GM19193 (cell line): ENCODE results near the gene LLGL2.

Experiments used
- POLR2A ChIP-seq: IDR thresholded peaks from 4 replicates; pipeline ENCODE4 v1.6.1; 2011; ENCODE audit not compliant: insufficient read depth, insufficient read length; ENCODE audit errors: extremely low read depth

LLGL2 gene

DNA sequence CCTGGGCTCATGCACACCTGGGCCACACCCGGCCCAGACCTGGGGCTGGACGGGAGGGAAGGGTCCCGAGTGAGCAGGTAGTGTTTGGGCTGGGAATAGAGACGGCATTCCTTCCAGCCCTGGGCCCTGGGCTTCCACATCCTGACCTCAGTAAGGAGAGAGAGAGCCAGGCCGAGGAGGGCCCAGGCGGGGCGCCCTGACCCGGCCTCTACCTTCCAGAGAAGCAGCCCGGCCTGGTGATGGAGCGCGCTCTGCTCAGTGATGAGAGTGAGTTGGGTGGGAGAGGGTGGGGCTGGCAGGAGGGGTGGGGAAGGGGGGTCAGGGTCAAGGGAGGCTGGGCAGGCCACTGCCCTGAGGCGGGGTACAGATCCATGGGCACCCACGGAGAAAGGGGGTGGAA is 48.5 kb downstream of the LLGL2 start:
- no peak for TF ChIP-seq POLR2A

GRCh38 chr17:75574404-75575036 is 49.0 kb downstream of the LLGL2 start:
- TF ChIP-seq POLR2A, result no peak

GRCh38 chr17:75575197-75575596 is 49.7 kb downstream of the LLGL2 start:
- TF ChIP-seq POLR2A, result no peak

GRCh38 chr17:75575728-75576127 is 50.2 kb downstream of the LLGL2 start:
- no peak for TF ChIP-seq POLR2A

- no peak for TF ChIP-seq POLR2A
Observed at GRCh38 chr17:75576661-75577060, 51.2 kb downstream of the LLGL2 start.

GRCh38 chr17:75584849-75585175 is 59.3 kb downstream of the LLGL2 start:
- no peak for TF ChIP-seq POLR2A

DNA sequence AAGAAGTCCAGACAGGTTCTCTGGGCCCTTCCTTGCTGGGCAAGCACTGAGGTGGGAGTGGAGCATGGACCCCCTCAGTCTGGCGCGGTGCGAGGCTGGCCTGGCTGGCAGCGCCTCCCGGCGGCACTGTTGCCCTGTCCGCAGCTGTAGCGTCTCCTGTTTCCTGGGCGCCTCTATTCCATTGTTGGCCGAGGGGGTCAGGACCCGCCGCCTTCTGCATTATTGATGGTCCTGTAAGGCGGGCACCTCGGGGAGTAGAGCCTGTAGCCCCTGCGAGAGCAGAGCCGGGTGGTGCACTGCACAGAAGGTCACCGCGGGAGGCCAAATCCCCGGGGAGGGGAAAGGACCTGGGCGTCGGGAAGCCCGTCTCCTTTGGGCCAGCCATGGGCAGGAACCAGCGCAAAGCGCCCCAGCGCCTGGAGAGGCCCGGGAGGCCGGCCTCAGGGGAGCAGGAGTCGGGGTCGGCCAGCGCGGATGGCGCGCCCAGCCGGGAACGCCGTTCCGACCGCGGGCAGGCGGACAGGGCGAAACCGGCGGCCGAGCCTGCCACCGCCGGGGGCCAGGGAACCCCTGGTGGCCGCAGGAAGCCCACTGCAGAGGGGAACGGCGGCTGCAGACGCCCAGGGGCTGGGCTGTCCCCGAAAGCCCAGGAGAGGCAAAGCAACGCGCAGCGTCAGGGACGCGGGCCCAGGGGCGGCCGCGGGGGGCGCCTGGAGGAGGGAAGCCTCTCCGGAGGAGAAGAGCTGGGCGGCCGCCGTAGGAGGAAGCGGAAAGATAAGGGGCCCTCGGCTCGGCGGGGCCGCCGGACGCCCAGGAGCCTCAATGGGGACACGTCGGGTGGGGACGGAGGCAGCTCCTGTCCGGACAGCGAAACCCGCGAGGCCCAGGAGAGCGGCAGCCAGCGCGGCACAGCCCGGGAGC is 62.4 kb downstream of the LLGL2 start, which contains the start of gene MYO15B:
Gene MYO15B (plus strand): TSS at position 126 of the 921 bp plus-strand sequence. CDS start 258 bp downstream, at position 384.
- no peak for TF ChIP-seq POLR2A

DNA sequence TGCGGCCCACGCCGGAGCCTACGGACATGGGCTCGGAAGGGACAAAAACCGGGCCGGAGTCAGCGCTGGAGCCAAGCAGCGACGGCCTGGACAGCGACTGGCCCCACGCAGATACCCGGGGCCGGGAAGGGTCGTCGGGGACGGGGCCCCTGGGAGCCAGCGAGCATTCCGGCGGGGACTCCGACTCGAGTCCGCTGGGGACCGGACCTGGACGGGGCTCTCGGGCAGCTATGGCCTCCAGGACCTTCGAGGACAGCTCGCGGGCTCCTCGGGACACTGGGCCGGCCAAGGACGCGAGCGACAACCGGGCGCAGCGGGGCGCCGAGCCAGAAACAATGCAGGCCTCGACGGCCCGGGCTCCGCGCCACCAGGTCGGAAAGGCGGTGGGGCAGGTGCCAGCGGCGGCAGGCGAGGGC is 63.1 kb downstream of the LLGL2 start:
- no peak for TF ChIP-seq POLR2A

- TF ChIP-seq POLR2A, result no peak
Observed at GRCh38 chr17:75589012-75589918, 63.8 kb downstream of the LLGL2 start.

DNA sequence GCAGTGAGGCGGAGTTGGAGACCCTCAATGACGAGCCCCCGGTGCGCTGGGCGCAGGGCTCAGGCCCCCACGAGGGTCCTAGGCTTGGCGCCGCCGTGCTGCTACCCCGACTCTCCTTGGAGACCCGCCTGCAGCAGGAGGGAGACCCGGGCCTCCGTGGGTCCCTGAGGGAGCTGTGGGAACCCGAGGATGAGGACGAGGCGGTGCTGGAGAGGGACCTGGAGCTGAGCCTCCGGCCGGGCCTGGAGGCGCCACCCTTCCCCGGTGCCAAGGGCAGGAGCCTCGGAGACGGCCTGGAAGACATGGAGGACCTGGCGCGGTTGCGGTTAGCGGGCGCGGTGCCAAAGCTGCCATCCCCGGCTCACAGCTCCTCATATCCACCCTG is 64.4 kb downstream of the LLGL2 start:
- no peak for TF ChIP-seq POLR2A

DNA sequence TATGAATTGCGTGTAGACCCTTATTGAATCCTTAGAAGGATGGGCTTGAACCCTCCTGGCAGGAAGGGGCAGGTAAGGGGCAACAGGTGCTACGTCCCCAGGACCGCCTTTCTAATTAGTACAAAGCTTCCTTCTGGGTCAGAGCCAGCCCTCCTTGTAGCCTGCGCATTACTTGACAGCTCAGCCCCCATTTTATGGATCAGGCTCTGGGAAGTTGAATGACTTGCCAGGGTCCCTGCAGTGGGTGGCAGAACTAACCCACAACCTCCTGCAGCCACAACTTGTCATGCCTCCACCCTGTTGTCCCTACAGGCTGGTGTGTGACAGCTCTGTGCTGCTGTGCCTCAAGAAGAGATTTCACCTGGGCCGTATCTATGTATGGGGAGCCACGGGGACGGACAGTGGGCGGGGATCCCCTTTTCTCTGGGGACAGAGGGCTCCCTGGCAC is 64.8 kb downstream of the LLGL2 start:
- TF ChIP-seq POLR2A, result no peak

DNA sequence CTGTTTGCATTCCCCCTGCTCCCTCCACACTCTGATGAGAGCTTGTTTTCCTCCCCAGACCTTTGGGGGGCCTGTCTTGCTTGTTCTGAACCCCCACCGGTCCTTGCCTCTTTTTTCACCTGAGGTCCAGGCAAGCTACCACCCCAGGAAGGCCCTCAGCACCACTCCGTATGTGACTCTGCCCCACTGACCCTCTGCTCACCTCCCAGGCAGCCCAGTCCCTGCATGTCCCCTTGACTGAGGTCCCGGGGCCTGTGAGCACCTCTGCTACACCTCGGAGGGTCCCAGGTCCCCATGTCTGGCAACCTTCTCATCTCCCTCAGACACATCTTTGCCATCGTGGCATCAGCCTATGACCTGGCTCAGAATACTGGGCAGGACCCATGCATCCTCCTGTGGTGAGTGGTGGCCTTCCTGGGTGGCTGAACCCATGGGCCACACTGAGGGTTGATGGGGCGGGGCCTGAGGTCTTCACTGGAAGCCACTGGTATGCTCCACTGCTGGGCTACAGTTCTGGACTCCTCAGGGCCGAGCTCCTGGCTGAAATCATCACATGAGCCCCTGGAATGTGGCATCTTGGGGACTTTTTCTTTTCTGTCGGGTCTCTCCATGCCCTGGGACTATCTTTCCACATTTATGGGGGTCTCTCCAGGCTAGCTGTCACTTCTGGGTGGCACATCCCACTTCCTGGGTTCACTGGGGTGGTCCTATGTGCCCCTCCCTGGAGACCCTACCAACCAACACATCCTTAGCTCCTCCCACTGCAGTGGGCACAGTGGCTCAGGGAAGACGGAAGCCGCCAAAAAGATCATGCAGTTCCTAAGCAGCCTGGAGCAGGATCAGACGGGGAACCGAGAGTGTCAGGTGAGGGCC is 65.6 kb downstream of the LLGL2 start:
- TF ChIP-seq POLR2A, result no peak

DNA sequence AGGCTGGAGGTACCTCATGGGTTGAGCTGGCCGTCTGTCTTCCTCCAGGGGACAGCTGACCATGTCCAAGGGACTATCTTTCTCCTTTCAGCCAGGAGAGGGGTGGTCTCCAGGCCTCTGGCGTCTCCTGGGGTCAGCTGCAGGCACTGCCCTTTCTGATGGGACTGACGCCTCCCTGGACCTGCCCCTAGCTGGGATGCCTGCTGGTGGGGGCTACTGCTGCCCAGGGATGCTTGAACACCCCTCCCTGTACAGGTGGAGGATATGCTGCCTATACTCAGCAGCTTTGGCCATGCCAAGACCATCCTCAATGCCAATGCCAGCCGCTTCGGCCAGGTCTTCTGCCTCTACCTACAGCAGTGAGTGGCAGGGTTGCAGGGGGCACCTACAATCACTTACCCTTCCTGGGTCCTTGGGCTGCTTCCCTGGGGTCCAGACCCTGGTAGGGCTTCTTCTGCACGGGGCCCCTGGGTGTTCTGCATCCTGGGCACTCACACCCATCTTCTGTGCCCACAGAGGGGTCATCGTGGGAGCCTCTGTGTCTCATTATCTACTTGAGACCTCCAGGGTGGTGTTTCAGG is 66.3 kb downstream of the LLGL2 start:
- no peak for TF ChIP-seq POLR2A
